GM12875 (cell line): ENCODE results near the gene C17orf113.
"Not testable (repeated sequence)": the region's sequence is repeated elsewhere in the genome, so short reads cannot be mapped to it uniquely, and the experiment has no call there.

Source experiments
- H3K4me3 ChIP-seq: one replicate; pipeline ENCODE4 v1.5.1; 2011; ENCODE audit warnings: low read depth, low read length, control low read depth
- TF ChIP-seq, protein P1 (sequence below): IDR thresholded peaks from 2 replicates; pipeline ENCODE4 v1.5.1; 2011; ENCODE audit warnings: low read depth, mild to moderate bottlenecking, control low read depth, inconsistent platforms, low read length, moderate library complexity, borderline replicate concordance; ENCODE audit not compliant: insufficient read depth

C17orf113 gene

DNA sequence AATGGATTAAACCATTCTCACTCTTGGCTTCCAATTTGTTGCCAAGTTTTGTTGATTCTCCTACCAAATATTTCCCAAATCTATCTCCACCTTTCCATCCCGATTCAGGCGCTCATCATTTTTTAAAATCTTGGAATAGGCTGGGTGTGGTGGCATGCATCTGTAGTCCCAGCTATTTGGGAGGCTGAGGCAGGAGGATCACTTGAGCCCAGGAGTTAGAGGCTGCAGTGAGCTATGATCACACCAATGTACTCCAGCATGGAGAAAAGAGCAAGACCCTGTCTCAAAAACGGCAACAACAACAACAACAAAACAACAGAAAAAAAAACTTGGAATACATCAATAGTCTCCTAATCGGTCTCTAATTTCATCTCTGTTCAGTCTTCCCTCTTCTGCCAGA lies 31.4 kb downstream of the C17orf113 start:
- no peak overlapping the region for H3K4me3 ChIP-seq
- TF ChIP-seq, protein P1, sequence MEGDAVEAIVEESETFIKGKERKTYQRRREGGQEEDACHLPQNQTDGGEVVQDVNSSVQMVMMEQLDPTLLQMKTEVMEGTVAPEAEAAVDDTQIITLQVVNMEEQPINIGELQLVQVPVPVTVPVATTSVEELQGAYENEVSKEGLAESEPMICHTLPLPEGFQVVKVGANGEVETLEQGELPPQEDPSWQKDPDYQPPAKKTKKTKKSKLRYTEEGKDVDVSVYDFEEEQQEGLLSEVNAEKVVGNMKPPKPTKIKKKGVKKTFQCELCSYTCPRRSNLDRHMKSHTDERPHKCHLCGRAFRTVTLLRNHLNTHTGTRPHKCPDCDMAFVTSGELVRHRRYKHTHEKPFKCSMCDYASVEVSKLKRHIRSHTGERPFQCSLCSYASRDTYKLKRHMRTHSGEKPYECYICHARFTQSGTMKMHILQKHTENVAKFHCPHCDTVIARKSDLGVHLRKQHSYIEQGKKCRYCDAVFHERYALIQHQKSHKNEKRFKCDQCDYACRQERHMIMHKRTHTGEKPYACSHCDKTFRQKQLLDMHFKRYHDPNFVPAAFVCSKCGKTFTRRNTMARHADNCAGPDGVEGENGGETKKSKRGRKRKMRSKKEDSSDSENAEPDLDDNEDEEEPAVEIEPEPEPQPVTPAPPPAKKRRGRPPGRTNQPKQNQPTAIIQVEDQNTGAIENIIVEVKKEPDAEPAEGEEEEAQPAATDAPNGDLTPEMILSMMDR: no peak

DNA sequence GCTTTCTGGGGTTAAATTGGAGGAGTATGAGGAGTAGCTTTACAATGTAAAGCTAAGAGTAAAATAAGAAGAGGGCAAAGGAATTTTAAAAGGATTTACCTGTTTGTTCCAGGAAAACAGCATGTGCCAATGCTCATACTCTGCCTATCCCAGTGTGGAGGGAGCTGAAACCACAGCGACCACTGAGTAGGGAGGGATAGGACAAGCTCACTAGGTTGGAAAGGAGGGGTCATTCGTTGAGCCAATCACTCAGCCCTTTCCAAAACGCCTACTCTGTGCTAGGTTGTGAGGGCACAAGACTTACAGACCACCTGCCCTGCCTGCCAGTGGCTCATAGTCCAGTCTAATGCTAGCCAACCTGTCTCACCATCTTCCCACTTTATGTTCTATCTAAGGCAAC lies 32.1 kb downstream of the C17orf113 start:
- H3K4me3 ChIP-seq: no peak overlapping the region
- TF ChIP-seq, protein P1: no peak

DNA sequence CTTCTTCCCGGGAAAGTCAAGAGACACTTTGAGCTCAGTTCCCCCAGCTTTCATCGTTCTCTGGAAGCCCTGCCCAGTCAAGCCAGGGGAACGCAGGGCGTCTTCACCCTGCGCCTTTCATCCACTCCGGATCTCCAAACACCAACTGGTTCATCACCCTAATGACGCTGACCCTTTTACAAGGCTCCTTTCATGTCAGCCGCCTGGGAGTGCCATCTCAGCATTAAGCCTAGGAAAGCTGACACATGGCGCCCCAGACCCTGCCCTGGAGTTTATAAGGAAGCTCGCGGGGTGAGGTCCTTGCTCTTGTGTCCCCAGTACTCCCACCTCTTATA lies 32.6 kb downstream of the C17orf113 start:
- TF ChIP-seq, protein P1: no peak
- H3K4me3 ChIP-seq: peak overlapping the region; percentile 69

DNA sequence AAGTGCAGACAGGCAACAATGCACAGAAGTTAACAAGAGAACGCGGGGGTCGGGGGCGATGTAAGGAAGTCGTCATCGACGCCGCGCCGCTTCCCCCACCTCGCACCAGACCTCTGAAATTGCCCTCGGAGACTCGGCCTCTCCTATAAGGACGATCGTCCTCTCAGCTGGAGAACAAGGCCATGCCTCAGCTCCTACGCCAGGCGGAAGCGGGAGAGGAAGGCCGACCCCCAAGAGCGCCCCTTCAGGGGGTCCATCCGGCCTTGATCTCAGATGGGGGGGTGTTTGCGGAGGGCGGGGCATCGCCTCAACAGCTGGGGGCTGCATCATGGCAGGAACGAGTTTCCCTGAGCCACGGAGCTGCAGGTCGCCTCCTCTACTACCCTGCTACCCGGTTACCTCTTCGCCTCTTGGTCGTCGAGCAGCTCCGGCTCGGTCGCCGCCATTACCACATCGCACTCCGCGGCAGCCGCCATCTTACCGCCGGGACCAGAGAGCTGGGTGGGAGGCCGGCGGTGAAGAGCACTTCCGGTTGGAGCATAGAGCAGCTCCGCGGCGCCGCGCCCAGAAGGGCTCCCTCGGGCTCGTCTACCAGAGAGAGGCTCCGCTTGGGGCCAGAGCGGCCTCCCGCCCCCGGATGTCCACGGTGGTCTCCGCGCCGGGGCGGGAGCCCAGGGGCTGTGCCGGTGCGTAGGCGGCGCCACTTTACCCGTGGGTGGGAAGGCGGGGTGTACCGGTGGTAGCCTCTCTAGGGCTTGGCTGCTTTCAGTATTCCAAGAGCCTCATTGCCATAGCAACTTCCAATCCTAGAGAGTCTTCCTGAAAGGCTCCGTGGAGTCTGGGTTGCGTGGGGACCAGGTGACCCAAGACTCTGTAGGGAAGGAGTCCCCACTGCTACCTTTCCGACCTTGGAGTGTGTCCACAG lies 33.2 kb downstream of the C17orf113 start, which contains the start of gene DNAJC7:
Gene DNAJC7 (minus strand): TSS at position 499 of the 925 bp plus-strand sequence. CDS start 23 bp downstream, at position 476.
- TF ChIP-seq, protein P1: no peak
- peak within 1 kb of the TSS; percentile 69 for H3K4me3 ChIP-seq

DNA sequence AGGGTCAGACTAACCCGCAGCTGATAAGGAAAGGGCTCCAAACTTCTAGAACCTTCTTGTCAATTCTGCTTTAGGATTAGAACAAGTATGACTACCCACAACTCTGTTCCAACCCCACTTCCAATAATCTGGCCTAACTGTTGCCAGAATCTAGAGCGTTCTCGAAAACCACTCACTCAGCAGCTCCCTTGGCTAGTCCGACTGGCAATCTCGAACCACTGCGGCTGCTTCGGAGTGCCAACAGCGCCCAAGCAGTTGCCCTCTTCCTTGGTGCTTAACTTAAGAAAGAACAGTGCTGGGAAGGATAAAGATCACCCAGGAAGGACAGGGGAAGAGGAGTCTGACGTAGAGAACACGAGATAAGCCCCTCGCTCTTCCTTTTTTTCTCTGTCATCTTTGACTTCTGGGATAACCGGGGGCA lies 34.0 kb downstream of the C17orf113 start:
- TF ChIP-seq, protein P1: no peak
- peak overlapping the region; percentile 69 for H3K4me3 ChIP-seq

DNA sequence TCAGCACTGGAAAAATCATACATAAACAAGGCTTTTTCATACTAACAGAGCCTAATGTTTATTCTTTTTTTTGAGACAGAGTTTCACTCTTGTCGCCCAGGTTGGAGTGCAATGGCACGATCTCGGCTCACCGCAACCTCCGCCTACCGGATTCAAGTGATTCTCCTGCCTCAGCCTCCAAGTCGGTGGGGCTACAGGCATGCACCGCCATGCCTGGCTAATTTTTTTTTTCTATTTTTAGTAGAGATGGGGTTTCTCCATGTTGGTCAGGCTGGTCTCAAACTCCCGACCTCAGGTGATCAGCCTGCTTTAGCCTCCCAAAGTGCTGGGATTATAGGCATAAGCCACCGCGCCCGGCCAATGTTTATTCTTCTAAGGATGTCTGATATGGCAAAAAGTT lies 36.7 kb downstream of the C17orf113 start:
- not testable (repeated sequence) for H3K4me3 ChIP-seq

DNA sequence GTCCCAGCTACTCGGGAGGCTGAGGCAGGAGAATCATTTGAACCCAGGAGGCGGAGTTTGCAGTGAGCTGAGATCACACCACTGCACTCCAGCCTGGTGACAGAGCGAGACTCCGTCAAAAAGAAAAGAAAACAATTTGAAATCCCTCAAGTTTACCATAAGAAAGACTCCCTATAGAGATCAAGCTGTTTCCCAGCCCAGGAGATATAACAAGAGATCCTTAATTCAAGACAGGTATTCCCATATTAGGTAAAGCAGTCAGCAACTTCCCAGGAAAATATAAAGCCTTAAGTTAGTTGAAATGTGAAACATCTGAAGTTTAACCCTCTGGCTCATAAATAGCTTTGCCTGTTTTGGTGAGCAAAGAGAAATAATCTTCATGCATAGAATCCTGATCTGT lies 38.0 kb downstream of the C17orf113 start:
- not testable (repeated sequence) for H3K4me3 ChIP-seq

DNA sequence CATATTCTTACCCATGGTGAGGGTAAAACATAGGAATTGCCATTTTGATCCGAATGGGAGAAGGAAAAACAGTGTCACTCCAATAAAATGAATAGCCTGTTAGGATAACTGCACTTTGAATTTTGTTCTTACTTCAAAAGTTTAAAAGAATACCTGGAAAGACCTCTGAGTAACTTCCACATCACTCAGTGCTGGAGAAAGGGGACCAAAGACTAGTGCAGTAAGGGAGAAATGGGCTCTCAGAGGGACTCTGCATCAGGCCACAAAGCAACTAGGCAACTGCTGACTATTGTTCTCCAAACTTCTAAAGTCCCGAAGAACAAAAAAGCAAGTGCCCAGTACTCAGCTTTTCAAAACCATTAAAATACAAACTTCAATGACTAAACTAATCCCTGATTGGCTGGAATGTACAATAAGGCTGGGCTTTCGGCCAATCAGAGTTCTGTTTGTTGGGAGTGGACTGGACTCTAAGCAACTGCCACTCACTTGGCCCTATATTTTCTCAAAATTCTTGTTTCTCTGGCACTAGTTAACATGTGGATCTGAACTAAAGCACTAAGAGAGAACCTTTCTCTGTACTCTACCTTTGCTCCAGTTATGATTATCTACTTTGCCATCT lies 39.4 kb downstream of the C17orf113 start:
- H3K4me3 ChIP-seq: no peak overlapping the region
- TF ChIP-seq, protein P1: no peak

DNA sequence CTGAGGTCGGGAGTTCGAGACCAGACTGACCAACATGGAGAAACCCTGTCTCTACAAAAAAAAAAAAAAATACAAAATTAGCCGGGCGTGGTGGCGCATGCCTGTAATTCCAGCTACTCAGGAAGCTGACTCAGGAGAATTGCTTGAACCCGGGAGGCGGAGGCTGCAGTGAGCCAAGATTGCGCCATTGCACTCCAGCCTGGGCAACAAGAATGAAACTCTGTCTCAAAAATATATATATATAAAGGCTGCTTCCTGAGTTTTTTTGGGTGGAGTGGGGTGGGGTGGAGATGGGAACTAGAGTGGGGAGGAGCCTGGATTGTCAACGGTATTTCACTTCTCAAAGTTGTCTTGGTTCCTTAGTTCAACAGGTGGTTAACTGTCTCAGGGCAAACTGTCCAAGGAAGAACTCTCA lies 40.1 kb downstream of the C17orf113 start:
- not testable (repeated sequence) for H3K4me3 ChIP-seq
